Stimulated activated CD8-positive, alpha-beta memory T cell treated with anti-CD3 and anti-CD28 coated beads, Interleukin-15, amount 100 ng/mL, for 48 hours (primary cell): ENCODE measurements around the gene PXDN.

Experiments
- DNase-seq, 2 donors: peaks; one replicate each; pipeline ENCODE4 v3.0.0-alpha.2; 2020; ENCODE audit warnings: low read depth in 2 of 2

Gene PXDN

GRCh38 chr2:1613731-1614354 is 130.5 kb downstream of the PXDN start:
- DNase-seq, result no peak

DNA sequence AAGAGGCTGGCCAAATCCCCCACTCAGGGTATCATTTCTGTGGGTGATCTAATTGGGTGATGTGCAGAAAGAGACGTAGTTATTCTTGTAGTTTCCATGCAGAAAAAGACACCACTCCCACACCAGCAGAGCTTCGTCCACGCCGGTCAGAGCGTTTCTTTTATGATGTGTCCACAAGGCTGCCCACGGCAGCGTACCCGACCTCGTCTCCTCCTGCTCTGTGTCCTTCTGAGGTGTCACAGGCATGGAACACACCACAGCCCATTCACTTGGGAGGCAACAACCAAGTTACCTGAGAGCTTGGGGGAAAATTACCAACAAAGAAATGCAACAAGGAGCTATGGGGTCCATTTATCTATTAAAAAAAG is 131.3 kb downstream of the PXDN start:
- DNase-seq, result no peak

- DNase-seq, result no peak
Observed at GRCh38 chr2:1612391-1613077, 131.8 kb downstream of the PXDN start.

DNA sequence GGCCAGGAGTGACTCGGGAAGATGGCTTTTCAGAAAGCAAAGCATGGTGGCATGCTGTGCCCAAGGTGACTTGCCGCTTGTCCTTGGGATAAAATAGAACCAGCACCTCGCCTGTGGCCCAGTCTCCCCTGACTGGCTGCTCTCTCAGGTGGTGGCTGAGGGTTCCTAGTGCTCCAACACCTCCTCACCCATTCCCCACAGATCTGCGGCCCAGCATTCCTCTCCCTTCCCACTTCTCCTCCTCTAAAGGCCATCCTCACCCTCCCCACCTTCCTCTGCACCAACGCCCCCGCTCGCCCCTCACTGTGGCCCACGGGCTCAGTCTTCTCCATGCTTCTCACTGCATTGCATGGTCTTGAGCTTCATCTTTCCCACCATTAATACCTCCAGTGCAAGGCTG is 132.4 kb downstream of the PXDN start:
- DNase-seq, result no peak

- no peak for DNase-seq
Observed at GRCh38 chr2:1610096-1610485, 134.2 kb downstream of the PXDN start.

DNA sequence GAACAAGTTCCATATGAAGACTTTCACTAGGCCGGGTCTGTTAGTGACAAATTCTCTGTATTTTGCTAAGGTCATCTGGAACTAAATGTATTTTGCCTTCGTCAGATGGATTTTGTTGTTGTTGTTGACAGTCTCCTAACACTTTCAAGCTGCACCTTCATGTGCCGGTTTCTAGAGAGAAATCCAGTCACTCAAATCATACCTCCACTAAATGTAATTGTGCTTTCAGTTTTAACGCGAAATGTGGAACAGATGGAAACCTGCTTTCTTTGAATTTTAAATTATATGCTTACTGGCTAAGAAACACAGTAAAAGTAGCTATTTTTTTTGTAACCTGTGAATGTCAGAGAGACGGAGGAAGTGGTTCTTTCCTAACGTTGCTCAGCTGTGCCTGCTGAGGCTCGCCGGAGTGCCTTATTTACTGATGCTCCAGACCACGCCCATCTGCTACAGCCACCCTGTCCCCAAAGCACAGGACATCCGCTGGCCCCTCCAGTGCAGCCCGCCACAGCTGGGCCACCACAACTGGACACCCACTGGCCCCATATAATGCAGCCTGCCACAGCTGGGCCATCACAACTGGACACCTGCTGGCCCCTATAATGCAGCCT is 134.7 kb downstream of the PXDN start:
- DNase-seq, result no peak

GRCh38 chr2:1609040-1609439 is 135.3 kb downstream of the PXDN start:
- DNase-seq, result no peak

DNA sequence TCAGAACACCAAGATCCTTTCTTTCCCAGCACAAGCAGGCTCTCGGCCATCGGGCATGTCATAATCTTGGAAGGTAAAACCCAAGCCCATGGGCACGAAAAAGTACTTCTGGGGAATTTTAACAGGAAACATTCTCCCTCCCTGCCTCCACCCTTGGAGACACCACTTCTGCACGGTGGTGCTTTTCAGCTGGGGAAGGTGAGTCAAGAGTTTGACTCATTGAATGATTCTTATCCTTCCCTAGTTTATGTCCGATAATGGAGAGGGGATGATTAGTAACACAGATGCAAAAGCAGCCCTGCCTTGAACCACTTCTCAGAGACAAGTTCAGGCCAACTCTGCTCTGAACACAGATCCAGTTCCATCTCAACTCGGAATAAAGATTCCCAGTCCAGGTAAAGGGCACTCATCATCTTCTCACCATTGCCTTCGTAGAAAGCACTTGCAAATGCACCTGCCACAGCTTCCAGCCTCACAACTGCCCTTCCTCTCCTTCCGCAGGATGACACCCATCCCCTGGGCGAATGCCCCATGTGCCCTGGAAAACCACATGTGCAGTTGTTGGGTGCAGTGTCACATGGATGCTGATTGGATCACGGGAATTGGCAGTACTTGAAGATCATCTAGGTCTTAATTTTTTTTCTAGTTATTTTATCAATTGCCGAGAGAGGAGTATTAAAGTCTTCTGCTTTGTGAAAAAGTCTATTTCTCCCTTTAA is 136.2 kb downstream of the PXDN start:
- no peak for DNase-seq

DNA sequence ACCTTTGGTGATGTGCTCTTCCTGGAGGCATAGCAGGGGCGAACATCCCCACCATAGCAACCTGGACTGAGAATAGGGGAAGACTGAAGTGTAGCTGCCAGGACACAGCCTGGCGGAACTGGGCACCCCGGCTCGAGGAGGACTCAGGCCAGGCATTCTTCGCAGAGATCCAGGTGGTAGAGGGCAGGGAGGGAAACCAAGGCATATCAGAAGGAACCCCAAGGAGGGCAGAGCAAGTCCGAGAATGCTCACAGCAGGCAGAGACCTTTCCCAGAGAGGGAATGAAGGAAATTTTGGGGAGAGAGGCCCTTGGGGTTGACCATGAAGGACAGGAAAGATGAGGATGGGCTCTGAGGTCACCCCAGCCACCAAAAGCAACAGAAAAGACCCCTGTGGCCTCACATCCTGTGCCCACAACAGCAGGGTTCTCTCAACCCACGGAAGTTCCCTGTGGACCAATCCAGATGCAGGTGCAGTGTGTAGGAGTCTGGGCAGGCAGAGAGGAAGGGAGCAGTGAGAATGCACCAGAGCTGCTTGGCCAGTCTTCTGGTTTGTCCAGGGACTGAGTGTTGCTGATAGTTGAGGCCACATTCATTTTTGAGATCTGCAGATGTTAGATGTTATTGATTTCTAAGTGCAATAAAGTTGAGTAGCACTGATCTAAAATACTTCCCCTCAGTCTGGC is 136.9 kb downstream of the PXDN start:
- no peak for DNase-seq

GRCh38 chr2:1606421-1607235 is 137.7 kb downstream of the PXDN start:
- DNase-seq, result no peak

DNA sequence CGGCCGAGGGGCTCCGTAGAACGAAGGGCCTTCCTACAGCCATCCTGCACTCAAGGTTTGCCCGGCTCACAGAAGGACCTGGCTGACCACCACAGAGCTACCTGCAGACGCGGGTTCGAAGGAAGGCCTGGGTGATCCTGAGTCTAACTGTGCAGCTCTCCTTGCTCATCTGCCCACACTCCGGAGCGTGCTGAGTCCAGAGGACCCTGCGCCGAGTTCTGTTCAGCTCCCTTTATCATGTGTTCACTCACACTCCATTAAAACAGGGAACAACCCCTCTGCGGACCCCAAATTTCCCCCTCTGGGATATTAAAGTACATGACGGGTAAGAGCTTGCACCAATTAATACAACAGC is 138.3 kb downstream of the PXDN start:
- DNase-seq, result no peak

GRCh38 chr2:1605102-1606045 is 138.9 kb downstream of the PXDN start:
- no peak for DNase-seq

- no peak for DNase-seq
Observed at GRCh38 chr2:1603521-1603920, 140.8 kb downstream of the PXDN start.

DNA sequence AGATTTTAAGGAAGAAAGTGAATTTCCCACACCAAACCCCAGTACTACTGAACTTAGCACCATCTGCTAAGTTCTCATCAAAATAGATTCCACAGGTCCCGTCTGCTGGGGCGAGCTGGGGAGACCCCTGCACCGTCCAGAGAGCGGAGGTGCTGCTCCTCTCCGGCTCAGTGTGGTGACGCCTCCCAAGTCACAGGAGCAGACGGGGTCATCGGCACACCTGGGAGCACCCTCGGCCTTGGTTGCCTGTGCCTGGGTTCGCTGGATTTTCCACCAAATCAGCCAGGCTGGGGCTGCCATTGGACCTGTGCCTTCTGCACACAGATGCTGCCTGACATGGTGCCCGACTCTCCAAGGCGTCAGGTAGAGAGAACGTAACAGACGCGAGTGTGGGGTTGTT is 141.3 kb downstream of the PXDN start:
- no peak for DNase-seq

- no peak for DNase-seq
Observed at GRCh38 chr2:1602278-1603010, 141.9 kb downstream of the PXDN start.

GRCh38 chr2:1601471-1602277 is 142.6 kb downstream of the PXDN start:
- DNase-seq, result no peak

DNA sequence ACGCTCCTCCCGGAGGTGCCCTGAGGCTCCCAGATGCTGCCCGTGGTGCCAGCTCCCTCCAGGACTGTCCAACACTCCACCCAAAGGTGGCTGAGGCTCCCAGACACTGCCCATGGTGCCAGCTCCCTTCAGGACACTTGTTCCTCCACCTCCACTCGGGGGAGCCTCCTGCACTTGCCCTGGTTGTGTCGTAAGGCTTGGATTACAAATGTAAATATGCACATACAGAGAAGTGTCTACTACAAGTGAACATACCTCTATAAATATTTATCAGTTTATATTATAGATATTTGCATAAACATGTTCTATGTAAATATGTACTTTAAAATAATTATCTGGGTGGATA is 143.3 kb downstream of the PXDN start:
- DNase-seq, result no peak

- no peak for DNase-seq
Observed at GRCh38 chr2:1600191-1601066, 143.9 kb downstream of the PXDN start.
